ENCODE measurements around the gene CEND1.

The CEND1 gene

DNA sequence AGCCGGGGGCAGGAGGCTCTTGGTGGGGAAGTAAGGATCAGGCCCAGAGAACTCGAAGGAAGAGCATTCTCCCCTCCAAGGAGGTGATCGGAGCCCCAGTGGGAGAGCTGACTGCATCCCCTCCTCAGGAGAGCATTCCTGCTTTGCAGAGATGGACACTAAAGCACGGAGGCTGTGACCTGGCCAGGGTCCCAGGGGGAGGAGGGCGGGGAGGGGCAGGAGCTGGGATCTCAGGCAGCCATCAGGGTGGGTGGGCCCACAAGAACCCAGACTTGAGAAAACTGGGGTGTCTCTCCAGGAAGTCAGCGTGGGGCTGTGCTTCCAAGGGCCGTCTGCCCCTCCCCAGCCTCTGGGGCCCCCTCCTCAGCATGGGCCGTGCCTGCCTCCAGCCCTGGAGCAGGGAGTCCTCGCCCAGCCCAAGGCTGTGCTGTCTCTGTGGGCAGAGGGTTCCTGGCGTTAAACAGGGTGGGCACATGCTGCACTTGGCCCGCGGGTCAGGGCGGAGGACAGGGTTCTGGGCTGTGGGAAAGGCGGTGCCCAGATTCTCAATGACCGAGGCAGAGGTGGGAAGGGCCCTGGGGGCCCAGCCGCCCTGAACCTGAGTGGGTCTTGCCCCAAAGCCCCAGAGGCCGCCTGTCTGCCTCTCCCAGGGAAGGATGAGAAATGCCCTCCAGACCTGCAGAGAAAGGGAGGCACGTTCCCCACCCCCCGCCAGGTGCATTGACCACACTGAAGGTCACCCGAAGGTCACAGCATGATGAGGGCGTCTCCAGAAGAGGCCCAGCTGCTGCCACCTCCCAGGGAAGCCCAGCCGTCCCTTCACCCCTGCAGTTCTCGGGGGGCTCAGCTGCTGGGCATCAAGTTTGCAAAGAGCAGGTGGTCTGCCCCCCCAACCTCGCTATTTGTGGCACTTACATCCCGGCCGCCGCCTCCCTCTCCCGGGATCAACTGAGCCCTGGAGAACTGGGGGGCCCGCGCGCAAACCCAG is 643 bp downstream of the CEND1 start:
- ChIA-PET POLR2A (interaction anchor here (0.5 to 1.1 kb wide), 2 partner anchors 30 to 450 kb away, joined by 3 to 6 read pairs; no protein-coding TSS in a partner anchor), CTCF (interaction anchor here (2.5 kb wide), 1 partner anchor 11 kb away, joined by 10 read pairs; the partner anchor contains the start of gene GATD1)
- TF ChIP-seq, protein P1, sequence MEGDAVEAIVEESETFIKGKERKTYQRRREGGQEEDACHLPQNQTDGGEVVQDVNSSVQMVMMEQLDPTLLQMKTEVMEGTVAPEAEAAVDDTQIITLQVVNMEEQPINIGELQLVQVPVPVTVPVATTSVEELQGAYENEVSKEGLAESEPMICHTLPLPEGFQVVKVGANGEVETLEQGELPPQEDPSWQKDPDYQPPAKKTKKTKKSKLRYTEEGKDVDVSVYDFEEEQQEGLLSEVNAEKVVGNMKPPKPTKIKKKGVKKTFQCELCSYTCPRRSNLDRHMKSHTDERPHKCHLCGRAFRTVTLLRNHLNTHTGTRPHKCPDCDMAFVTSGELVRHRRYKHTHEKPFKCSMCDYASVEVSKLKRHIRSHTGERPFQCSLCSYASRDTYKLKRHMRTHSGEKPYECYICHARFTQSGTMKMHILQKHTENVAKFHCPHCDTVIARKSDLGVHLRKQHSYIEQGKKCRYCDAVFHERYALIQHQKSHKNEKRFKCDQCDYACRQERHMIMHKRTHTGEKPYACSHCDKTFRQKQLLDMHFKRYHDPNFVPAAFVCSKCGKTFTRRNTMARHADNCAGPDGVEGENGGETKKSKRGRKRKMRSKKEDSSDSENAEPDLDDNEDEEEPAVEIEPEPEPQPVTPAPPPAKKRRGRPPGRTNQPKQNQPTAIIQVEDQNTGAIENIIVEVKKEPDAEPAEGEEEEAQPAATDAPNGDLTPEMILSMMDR (IDR thresholded peaks at IDR 0.05; ENCODE audit: control extremely low read depth, extremely low read depth, low read depth, missing control alignments) = no peak
- peak; percentile 44 for DNase-seq (ENCODE audit: extremely low spot score)

DNA sequence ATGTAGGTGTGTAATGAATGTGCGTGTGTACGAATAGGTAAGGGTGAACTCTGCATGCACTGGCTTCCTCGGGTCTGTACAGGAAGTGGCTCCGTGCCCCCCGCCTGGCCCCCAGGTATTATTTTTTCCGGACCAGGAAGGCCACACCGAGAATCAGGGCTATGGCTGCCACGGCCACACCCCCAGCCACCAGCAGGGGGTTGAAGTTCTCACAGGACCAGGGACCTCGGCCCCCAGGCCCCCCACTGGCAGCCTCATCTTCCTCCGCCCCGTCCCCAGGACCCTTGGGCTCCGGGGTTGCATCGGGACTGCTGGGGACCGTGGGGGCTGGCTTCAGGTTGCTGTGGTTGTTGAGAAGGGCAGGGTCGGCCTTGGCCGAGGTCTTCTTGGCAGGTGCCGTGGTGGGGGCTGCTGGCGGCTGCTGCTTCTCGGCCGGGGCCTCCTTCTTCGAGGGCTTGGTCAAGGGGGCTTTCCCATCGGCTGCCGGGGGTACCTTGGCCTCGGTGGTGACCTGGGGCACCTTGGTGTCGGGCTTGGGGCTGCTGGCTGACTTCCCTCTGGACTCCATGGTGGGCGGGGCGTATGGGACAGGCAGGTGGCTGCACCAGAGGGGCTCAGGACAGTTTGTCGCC is 1.8 kb downstream of the CEND1 start:
- ChIA-PET POLR2A (no interaction called here), CTCF (no interaction called here)

DNA sequence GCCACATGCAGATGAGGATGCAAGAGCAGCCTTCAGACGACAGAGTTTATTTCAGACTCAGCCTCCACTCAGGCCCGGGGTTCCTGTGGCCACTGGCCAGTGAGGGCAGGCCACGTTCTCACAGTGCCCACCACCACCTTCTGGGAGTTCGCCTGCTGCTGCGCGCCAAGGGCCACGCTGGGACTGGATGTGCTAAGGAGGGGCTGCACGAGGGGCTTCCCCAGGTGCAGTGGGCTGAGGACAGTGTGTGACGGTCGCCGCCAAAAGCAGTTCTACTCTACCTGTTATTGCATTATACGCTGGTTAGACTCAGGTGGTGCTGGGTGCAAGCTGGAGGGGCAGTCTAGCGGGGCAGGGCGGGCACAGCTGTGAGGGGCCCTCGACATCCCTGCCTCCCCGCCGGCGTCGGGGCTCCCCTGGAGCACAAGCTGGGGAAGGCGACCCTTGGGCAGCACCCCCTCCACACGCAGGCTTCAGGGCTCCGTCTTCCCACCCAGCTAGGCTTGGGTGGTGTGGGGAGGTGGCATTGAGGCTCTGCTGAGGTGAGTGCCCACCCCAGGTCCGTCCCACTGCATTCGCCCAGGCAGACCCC is 2.7 kb downstream of the CEND1 start:
- TF ChIP-seq, protein P1 (IDR thresholded peaks at IDR 0.05; ENCODE audit: control extremely low read depth, extremely low read depth, low read depth, missing control alignments) = no peak
- DNase-seq (ENCODE audit: extremely low spot score) = no peak
- ChIA-PET POLR2A (no interaction called here), CTCF (no interaction called here)

More for the DNA sequence above, 1.8 kb downstream of the CEND1 start:
- no peak for DNase-seq (ENCODE audit: extremely low spot score)
- TF ChIP-seq, protein P1 (IDR thresholded peaks at IDR 0.05; ENCODE audit: control extremely low read depth, extremely low read depth, low read depth, missing control alignments) = no peak

DNA sequence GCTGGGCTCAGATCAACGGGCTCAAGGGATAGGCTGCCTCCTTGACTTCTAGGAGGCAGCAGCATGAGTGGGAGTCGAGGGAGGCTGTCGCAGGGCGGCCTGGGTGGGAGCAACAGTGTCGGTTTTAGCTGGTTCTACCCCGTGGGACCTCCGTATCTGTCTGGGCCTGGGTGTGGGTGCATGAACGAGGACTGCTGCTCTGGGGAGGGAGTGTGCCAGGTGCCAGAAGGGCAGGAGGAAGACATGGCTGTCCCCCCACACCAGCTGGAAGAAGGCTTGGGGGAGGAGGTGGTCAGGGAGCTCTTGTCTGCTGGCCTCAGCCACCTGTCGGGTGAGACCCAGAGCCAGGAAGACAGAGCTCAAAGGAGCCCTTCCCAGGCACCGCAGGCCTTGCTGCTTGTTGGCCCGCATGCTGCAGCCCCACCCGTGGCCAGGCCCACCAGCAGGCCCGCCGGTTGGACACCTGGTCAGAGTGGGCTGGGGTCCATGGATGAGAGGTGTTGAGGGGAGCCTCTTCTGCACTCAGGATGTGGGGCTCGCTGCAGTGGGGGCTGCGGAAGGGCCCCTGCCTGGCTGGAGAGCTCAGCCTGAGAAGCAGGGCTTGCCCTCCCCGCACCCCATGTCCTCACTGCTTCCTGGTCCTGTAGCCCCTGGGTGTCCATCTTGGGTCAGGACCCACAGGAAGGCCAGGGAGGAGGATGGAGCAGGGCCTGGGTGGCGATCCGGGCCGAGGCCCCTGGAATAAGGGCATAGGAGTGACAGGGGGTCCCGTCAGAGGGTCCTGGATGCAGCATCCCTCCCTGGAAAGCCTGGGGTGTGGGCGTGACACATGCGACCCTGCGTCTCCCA is 3.4 kb downstream of the CEND1 start:
- ChIA-PET CTCF (interaction anchor here (0.9 to 2.0 kb wide), 3 partner anchors 18 to 232 kb away, joined by 4 to 5 read pairs (median 5); no protein-coding TSS in a partner anchor), POLR2A (no interaction called here)
- no peak for DNase-seq (ENCODE audit: extremely low spot score)
- TF ChIP-seq, protein P1 (IDR thresholded peaks at IDR 0.05; ENCODE audit: control extremely low read depth, extremely low read depth, low read depth, missing control alignments) = no peak

DNA sequence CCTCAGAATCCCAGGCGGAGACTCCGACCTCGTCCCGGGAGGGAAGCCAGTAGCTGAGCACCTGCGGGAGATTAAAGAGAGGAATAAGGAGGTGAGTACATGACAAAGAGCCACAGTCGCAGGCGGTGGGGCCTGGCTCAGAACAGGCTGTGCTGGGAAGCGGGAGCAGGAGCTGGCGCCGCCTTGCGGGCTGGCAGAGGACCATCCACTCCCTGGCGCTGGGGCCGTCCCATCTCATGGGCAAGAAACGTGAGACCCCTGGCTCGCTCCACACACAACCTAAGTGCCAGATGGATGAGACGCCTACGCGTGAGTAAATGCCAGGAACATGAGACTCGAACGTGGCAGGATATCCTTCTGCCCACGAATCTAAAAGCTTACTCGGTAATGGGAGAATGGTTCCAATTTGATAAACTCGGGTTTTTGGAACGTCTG is 6.3 kb downstream of the CEND1 start:
- TF ChIP-seq, protein P1 (IDR thresholded peaks at IDR 0.05; ENCODE audit: control extremely low read depth, extremely low read depth, low read depth, missing control alignments) = peak; percentile 35
- POLR2A ChIA-PET = no interaction called here
- CTCF ChIA-PET = interaction anchor here (0.7 to 2.0 kb wide), 3 partner anchors 13 to 59 kb away, joined by 3 to 12 read pairs (median 4); partner anchors contain the start of gene TSPAN4
- DNase-seq (ENCODE audit: extremely low spot score) = no peak

Measured in GM10248 (cell line).